Measurements from ENCODE around the gene BRSK1. TPM values are rescaled to one million over a fixed set of nuclear protein-coding genes. Genes with fewer than 3 reads are reported as not detected.

The BRSK1 gene
- total and polyA plus RNA-seq, 2 donors from 2014 or later = 1.4 to 6.5 TPM

- TF ChIP-seq CTCF (IDR thresholded peaks at IDR 0.05; ENCODE audit: borderline replicate concordance, extremely low read depth, insufficient read depth) = no peak
- no peak overlapping the region for H3K9ac ChIP-seq (ENCODE audit: low read length in 3 of 3)
- no peaks in the 10 kb centered on the region for H3K27me3 ChIP-seq (ENCODE audit: control insufficient read depth, insufficient read depth, low read length)
Measured at GRCh38 chr19:55266404-55266803, 17.4 kb upstream of the BRSK1 start.

GRCh38 chr19:55266840-55267239, 17.0 kb upstream of the BRSK1 start:
- FAIRE-seq (no peak), DNase-seq (no peak)
- intact Hi-C loops (cut with DNase I) = loop anchor here (10.0 kb wide), 1 partner anchor 348 kb away; no protein-coding TSS in a partner anchor

More at GRCh38 chr19:55266404-55266803, 17.4 kb upstream of the BRSK1 start:
- DNase-seq (no peak), FAIRE-seq (no peak)
- Histone ChIP-seq H3K9me3 (ENCODE audit: control insufficient read depth in 2 of 3, insufficient read depth in 1 of 3, low read length in 3 of 3) (peaks cover 0 to 4% (median 0%) of the 10 kb centered on the region in 3 donors), H3K4me1 (ENCODE audit: control insufficient read depth in 2 of 3, insufficient read depth in 2 of 3, low read depth in 1 of 3, low read length in 3 of 3) (no peaks in the 10 kb centered on the region), H3K27ac (ENCODE audit: low read depth in 2 of 2, low read length in 2 of 2) (no peak overlapping the region), H3K36me3 (ENCODE audit: control insufficient read depth in 2 of 3, insufficient read depth in 3 of 3, low read length in 3 of 3) (peaks cover 0 to 4% (median 0%) of the 10 kb centered on the region in 3 donors), H3K4me3 (ENCODE audit: low read length in 3 of 3) (no peak overlapping the region)
- intact Hi-C loops (cut with DNase I) = loop anchor here (10.0 kb wide), 1 partner anchor 348 kb away; no protein-coding TSS in a partner anchor

GRCh38 chr19:55269299-55269698, 14.5 kb upstream of the BRSK1 start:
- intact Hi-C loops (cut with DNase I) = loop anchor here (10.0 kb wide), 1 partner anchor 346 kb away; no protein-coding TSS in a partner anchor
- DNase-seq = no peak
- H3K4me1 ChIP-seq (ENCODE audit: control insufficient read depth in 2 of 3, insufficient read depth in 2 of 3, low read depth in 1 of 3, low read length in 3 of 3) = no peaks in the 10 kb centered on the region
- no peak for FAIRE-seq
- H3K9ac ChIP-seq (ENCODE audit: low read length in 3 of 3) = no peak overlapping the region
- TF ChIP-seq CTCF (IDR thresholded peaks at IDR 0.05; ENCODE audit: borderline replicate concordance, extremely low read depth, insufficient read depth) = no peak
- H3K9me3 ChIP-seq (ENCODE audit: control insufficient read depth in 2 of 3, insufficient read depth in 1 of 3, low read length in 3 of 3) = peaks cover 0 to 4% (median 0%) of the 10 kb centered on the region in 3 donors
- peaks cover 0 to 9% (median 7%) of the 10 kb centered on the region in 3 donors for H3K36me3 ChIP-seq (ENCODE audit: control insufficient read depth in 2 of 3, insufficient read depth in 3 of 3, low read length in 3 of 3)
- no peak overlapping the region for H3K4me3 ChIP-seq (ENCODE audit: low read length in 3 of 3)
- no peak overlapping the region for H3K27ac ChIP-seq (ENCODE audit: low read depth in 2 of 2, low read length in 2 of 2)
- no peaks in the 10 kb centered on the region for H3K27me3 ChIP-seq (ENCODE audit: control insufficient read depth, insufficient read depth, low read length)

More at GRCh38 chr19:55266840-55267239, 17.0 kb upstream of the BRSK1 start:
- no peak overlapping the region for H3K27ac ChIP-seq (ENCODE audit: low read depth in 2 of 2, low read length in 2 of 2)
- TF ChIP-seq CTCF (IDR thresholded peaks at IDR 0.05; ENCODE audit: borderline replicate concordance, extremely low read depth, insufficient read depth) = no peak
- no peak overlapping the region for H3K9ac ChIP-seq (ENCODE audit: low read length in 3 of 3)
- H3K4me1 ChIP-seq (ENCODE audit: control insufficient read depth in 2 of 3, insufficient read depth in 2 of 3, low read depth in 1 of 3, low read length in 3 of 3) = no peaks in the 10 kb centered on the region
- H3K36me3 ChIP-seq (ENCODE audit: control insufficient read depth in 2 of 3, insufficient read depth in 3 of 3, low read length in 3 of 3) = peaks cover 0 to 4% (median 0%) of the 10 kb centered on the region in 3 donors
- H3K27me3 ChIP-seq (ENCODE audit: control insufficient read depth, insufficient read depth, low read length) = no peaks in the 10 kb centered on the region
- H3K4me3 ChIP-seq (ENCODE audit: low read length in 3 of 3) = no peak overlapping the region
- peaks cover 0 to 4% (median 0%) of the 10 kb centered on the region in 3 donors for H3K9me3 ChIP-seq (ENCODE audit: control insufficient read depth in 2 of 3, insufficient read depth in 1 of 3, low read length in 3 of 3)
